Measurements from ENCODE around the gene MGLL.

DNA sequence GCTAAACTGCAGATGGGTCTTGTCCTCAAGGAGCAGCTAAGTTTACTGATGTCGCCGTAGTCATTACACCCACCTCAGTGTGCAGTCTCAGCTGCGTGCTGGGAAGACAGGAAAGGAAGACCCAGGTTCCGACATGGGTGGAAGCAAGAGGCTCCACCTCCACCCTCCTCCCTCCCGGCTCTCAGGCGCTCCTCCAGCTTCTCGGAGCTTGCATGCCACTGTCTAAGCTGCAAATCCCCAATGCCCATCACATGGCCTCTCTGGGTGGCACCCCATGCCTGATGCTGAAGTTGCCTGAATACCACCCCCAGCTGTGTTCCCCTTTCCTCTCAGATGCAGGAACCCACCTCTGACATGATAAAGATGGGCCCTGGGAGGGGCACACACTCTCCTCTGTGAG, 58.5 kb downstream of the MGLL start:
- TF ChIP-seq HNF4G (IDR thresholded peaks at IDR 0.05): no peak
- no peak for TF ChIP-seq EGR1 (IDR thresholded peaks at IDR 0.05; ENCODE audit: low read depth in 2 of 2)
- TF ChIP-seq, protein P1, sequence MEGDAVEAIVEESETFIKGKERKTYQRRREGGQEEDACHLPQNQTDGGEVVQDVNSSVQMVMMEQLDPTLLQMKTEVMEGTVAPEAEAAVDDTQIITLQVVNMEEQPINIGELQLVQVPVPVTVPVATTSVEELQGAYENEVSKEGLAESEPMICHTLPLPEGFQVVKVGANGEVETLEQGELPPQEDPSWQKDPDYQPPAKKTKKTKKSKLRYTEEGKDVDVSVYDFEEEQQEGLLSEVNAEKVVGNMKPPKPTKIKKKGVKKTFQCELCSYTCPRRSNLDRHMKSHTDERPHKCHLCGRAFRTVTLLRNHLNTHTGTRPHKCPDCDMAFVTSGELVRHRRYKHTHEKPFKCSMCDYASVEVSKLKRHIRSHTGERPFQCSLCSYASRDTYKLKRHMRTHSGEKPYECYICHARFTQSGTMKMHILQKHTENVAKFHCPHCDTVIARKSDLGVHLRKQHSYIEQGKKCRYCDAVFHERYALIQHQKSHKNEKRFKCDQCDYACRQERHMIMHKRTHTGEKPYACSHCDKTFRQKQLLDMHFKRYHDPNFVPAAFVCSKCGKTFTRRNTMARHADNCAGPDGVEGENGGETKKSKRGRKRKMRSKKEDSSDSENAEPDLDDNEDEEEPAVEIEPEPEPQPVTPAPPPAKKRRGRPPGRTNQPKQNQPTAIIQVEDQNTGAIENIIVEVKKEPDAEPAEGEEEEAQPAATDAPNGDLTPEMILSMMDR (IDR thresholded peaks at IDR 0.05; ENCODE audit: low read depth, low read length, missing input control): no peak
- TF ChIP-seq, protein P2, sequence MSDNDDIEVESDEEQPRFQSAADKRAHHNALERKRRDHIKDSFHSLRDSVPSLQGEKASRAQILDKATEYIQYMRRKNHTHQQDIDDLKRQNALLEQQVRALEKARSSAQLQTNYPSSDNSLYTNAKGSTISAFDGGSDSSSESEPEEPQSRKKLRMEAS (IDR thresholded peaks at IDR 0.05): no peak
- TF ChIP-seq RAD21 (IDR thresholded peaks at IDR 0.05): no peak
- TF ChIP-seq, protein P3, sequence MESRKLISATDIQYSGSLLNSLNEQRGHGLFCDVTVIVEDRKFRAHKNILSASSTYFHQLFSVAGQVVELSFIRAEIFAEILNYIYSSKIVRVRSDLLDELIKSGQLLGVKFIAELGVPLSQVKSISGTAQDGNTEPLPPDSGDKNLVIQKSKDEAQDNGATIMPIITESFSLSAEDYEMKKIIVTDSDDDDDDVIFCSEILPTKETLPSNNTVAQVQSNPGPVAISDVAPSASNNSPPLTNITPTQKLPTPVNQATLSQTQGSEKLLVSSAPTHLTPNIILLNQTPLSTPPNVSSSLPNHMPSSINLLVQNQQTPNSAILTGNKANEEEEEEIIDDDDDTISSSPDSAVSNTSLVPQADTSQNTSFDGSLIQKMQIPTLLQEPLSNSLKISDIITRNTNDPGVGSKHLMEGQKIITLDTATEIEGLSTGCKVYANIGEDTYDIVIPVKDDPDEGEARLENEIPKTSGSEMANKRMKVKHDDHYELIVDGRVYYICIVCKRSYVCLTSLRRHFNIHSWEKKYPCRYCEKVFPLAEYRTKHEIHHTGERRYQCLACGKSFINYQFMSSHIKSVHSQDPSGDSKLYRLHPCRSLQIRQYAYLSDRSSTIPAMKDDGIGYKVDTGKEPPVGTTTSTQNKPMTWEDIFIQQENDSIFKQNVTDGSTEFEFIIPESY (IDR thresholded peaks at IDR 0.05): no peak
